Measurements from ENCODE around the gene KRT28.

- no peak for TF ChIP-seq SP1 (IDR thresholded peaks at IDR 0.05)
- no peak for TF ChIP-seq CTBP1 (IDR thresholded peaks at IDR 0.05; ENCODE audit: borderline replicate concordance)
- no peak for TF ChIP-seq ZNF384 (IDR thresholded peaks at IDR 0.05)
These were observed 49.4 kb downstream of the KRT28 start for GRCh38 chr17:40750391-40750790.

All from HEK293T (cell line).